Ovary (tissue), 9 donors: ENCODE measurements around the gene RPTOR. TPM values are rescaled to one million over a fixed set of nuclear protein-coding genes. Genes with fewer than 3 reads are reported as not detected.

Experiments used
- DNase-seq, 5 donors: peaks; one replicate each; pipeline ENCODE4 v3.0.0-alpha.2; 2019 to 2020
- H3K27ac ChIP-seq, 2 donors: fragments of 200-600 bp; one replicate each; pipeline versions ENCODE4 v1.5.1 to v1.8.0; 2019 to 2022
- H3K27me3 ChIP-seq: fragments of 200-600 bp; one replicate; pipeline ENCODE4 v1.8.0; 2022
- H3K36me3 ChIP-seq: fragments of 200-600 bp; sonication (generic); one replicate; pipeline ENCODE4 v1.5.1; 2019
- H3K4me1 ChIP-seq: one replicate; pipeline ENCODE4 v1.8.1; 2013; ENCODE audit warnings: mild to moderate bottlenecking, moderate library complexity; ENCODE audit not compliant: insufficient read depth
- H3K4me3 ChIP-seq: fragments of 200-600 bp; sonication (generic); one replicate; pipeline ENCODE4 v1.5.1; 2017
- H3K9me3 ChIP-seq, 2 donors: fragments of 200-600 bp in 1 of 2; sonication (generic) in 1 of 2; one replicate each; pipeline versions ENCODE4 v1.5.1 to v1.8.1; 2013 to 2019; ENCODE audit warnings: mild to moderate bottlenecking in 1 of 2, moderate library complexity in 1 of 2
- CTCF ChIP-seq, 3 donors: fragments of 450-650 bp in 2 of 3; fragments of 200-600 bp in 1 of 3; IDR thresholded peaks; one replicate each; pipeline versions ENCODE4 v1.5.1 to v1.8.0; 2016 to 2022; ENCODE audit warnings: antibody characterized with exemption in 3 of 3, mild to moderate bottlenecking in 1 of 3
- EP300 ChIP-seq: sonication (generic); formaldehyde crosslinking; IDR thresholded peaks from one replicate; pipeline ENCODE4 v1.6.1; 2017; ENCODE audit warnings: antibody characterized with exemption
- POLR2A ChIP-seq: fragments of 450-650 bp; IDR thresholded peaks from one replicate; pipeline ENCODE4 v1.6.1; 2017; ENCODE audit warnings: antibody characterized with exemption, mild to moderate bottlenecking, moderate library complexity
- WGBS, 3 donors: extraction: QIAGEN DNeasy Blood & Tissue Kit in 1 of 3; methylation state at CpG; one replicate each; pipeline versions ENCODE4 v1.1.5 to v1.1.7; 2013 to 2017; 5-methylcytosine and 5-hydroxymethylcytosine counted together
- intact Hi-C, 4 donors: fragments of 100-400 bp; cut with DNase I; formaldehyde crosslinking; loops; one replicate each; pipeline versions ENCODE4 v1.11.0 to v1.15.1; 2022 to 2023
- polyA plus RNA-seq, 2 donors: library from polyadenylated mRNA; stranded (reverse); fragments of 200-250 nt in 1 of 2; fragments of 350-450 nt in 1 of 2; fragmentation: Illumina TruSeq in 1 of 2; extraction: RNeasy Lipid Tissue Mini Kit (QIAGEN cat#74804) in 1 of 2; gene quantifications; one replicate each; pipeline ENCODE4 v1.2.3, GENCODE V29; 2013 to 2014
- total RNA-seq, 7 donors: library from RNA; depleted of rRNA in 2 of 7; stranded (reverse); fragments of >200 nt in 2 of 7; fragmentation: NEBNext Ultra II Directional in 3 of 7; extraction: Animal tissue kit (Norgen Biotek cat#: 25700) in 3 of 7; gene quantifications; one replicate each; pipeline versions ENCODE4 v1.1.0 to v1.2.4, GENCODE V29; 2016 to 2023
- donor health status: DM: no; HTN: no; CAD: no; lungs with moderate emphysema.
- donor health status: DM: no; HTN: no; CAD: no.
- donor health status: Bipolar disorder and iron deficiency.
- donor health status: DM: yes; HTN: yes; CAD: no.
- donor health status: DM: no; HTN: no; CAD: no.
- donor health status: DM: yes; HTN: yes; CAD: no.

Gene RPTOR
- total and polyA plus RNA-seq, 9 donors, result 11.1 to 41.9 (median 27.9) TPM

DNA sequence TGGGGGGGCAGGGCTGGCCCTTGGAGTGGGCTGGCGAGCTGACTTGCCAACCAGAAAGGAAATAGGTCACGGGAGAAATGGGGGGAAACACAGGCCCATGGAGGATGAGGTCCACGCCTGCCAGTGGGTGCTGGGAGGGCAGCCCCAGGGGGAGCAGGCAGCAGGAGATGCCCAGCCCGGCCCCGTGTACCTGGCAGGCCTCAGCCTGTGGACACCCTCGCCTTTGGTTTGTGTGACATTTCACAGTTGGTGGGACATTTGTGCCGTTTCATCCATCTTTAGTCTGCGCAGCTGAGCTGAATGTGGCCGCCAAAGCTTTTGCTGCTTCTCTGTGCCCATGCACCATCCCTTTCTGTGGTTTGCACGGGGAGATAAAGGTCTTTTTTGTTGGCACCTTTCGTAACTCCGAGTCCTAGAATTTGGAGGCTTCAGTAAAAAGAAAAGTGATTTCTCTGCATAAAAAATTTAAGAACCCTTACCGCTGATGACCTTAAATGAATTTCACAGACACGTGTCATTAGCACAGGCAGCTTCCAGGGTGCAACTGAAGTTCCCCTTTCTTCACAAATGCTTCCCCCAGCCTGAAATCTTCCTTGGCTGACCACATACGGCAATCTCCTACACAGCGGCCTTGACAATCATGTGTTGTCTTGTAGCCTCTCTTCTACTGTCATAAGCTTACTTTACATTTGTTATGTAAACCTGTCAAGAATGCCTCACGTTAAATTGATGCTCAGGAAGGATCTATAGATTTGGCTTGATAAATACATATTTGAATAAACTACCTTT lies 193.6 kb downstream of the RPTOR start:
- H3K4me1 ChIP-seq, result no peaks in the 10 kb centered on the region
- no peak overlapping the region for H3K4me3 ChIP-seq
- H3K27me3 ChIP-seq, result no peaks in the 10 kb centered on the region
- no peaks in the 10 kb centered on the region for H3K9me3 ChIP-seq
- no peaks in the 10 kb centered on the region for H3K36me3 ChIP-seq
- H3K27ac ChIP-seq, result no peak overlapping the region
- TF ChIP-seq POLR2A (no peak), EP300 (no peak), CTCF (IDR thresholded peaks at IDR 0.05) (no peak)
- no peak for DNase-seq
- 74 to 83% (median 82%) methylated on average over 17 of the region's 17 CpGs for WGBS, 3 donors
- intact Hi-C loops, result no loop called here

- Histone ChIP-seq H3K36me3 (no peaks in the 10 kb centered on the region), H3K27me3 (no peaks in the 10 kb centered on the region), H3K4me3 (no peak overlapping the region), H3K4me1 (no peaks in the 10 kb centered on the region), H3K27ac (no peak overlapping the region), H3K9me3 (no peaks in the 10 kb centered on the region)
- intact Hi-C loops, result no loop called here
- TF ChIP-seq EP300 (no peak), POLR2A (no peak), CTCF (IDR thresholded peaks at IDR 0.05) (no peak)
- no peak for DNase-seq
- WGBS, 3 donors, result 54 to 73% (median 66%) methylated on average over 21 of the region's 21 CpGs
Measured at GRCh38 chr17:80738987-80739730, 194.5 kb downstream of the RPTOR start.

DNA sequence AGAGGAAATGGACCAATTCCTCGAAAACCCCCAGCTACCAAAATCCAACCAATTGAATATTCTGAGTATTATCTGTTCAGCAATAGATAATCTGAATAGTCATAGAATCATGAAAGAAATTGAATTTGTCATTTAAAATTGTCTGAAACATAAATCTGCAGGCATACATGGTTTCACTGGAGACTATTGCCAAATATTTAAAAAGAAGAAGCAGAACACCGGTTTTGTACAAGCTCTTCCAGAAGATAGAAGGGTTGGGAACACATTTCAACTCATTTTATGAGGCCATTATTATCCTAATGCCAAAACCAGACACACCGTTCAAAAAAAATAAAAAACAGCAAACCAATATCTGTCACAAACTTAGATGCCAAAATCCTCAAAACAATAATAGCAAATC lies 195.5 kb downstream of the RPTOR start:
- H3K27me3 ChIP-seq, result no peaks in the 10 kb centered on the region
- no peaks in the 10 kb centered on the region for H3K4me1 ChIP-seq
- H3K27ac ChIP-seq, result no peak overlapping the region
- no peaks in the 10 kb centered on the region for H3K9me3 ChIP-seq
- no peak for DNase-seq
- intact Hi-C loops, result no loop called here
- no peaks in the 10 kb centered on the region for H3K36me3 ChIP-seq
- TF ChIP-seq CTCF (IDR thresholded peaks at IDR 0.05), result no peak
- TF ChIP-seq POLR2A, result no peak
- TF ChIP-seq EP300, result no peak
- WGBS, 3 donors, result 62 to 65% (median 62%) methylated on average over 3 of the region's 3 CpGs
- no peak overlapping the region for H3K4me3 ChIP-seq

DNA sequence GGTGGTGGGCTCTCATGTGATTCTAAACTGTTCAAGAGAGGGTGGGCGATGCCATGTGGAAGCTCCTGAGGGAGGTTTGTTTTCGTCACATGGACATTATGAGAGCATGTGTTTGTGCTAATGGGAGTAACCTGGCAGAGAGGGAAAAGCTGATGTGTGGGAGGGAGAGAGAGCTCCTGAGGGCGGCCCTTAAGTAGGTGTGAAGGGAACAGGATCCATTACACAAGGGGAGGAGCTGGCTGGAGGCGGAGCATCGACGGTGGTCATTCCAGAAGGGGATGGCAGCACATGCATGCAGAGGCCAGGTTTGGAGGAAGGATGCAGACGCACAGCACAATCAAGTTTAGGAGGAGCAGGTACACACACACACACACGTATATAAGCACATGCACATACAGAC lies 197.5 kb downstream of the RPTOR start:
- H3K36me3 ChIP-seq, result no peaks in the 10 kb centered on the region
- H3K27me3 ChIP-seq, result no peaks in the 10 kb centered on the region
- 80 to 84% (median 80%) methylated on average over 8 of the region's 8 CpGs for WGBS, 3 donors
- H3K4me3 ChIP-seq, result no peak overlapping the region
- no peaks in the 10 kb centered on the region for H3K9me3 ChIP-seq
- no peak overlapping the region for H3K27ac ChIP-seq
- no peaks in the 10 kb centered on the region for H3K4me1 ChIP-seq
- no peak for DNase-seq
- intact Hi-C loops, result no loop called here
- TF ChIP-seq POLR2A, result no peak
- TF ChIP-seq EP300, result no peak
- TF ChIP-seq CTCF (IDR thresholded peaks at IDR 0.05), result no peak
